Measurements from ENCODE around the gene TMEM50B.

DNA sequence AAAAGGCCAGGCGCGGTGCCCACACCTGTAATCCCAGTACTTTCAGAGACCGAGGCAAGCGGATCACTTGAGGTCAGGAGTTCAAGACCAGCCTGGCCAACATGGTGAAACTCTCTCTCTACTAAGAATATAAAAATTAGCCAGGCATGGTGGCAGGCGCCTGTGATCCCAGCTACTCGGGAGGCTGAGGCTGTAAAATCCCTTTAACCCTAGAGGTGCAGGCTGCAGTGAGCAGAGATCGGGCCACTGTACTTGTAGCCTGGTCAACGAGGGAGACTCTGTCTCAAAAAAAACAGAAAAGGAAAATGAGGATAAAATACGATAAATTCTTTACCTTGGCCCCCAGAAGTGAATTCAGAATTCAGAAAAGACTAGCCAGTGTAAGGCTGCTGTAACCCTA, 1.6 kb downstream of the TMEM50B start:
- TF ChIP-seq, protein P1, sequence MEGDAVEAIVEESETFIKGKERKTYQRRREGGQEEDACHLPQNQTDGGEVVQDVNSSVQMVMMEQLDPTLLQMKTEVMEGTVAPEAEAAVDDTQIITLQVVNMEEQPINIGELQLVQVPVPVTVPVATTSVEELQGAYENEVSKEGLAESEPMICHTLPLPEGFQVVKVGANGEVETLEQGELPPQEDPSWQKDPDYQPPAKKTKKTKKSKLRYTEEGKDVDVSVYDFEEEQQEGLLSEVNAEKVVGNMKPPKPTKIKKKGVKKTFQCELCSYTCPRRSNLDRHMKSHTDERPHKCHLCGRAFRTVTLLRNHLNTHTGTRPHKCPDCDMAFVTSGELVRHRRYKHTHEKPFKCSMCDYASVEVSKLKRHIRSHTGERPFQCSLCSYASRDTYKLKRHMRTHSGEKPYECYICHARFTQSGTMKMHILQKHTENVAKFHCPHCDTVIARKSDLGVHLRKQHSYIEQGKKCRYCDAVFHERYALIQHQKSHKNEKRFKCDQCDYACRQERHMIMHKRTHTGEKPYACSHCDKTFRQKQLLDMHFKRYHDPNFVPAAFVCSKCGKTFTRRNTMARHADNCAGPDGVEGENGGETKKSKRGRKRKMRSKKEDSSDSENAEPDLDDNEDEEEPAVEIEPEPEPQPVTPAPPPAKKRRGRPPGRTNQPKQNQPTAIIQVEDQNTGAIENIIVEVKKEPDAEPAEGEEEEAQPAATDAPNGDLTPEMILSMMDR (conservative IDR thresholded peaks at IDR 0.05; ENCODE audit: low read depth in 2 of 2): no peak
- TF ChIP-seq POLR2AphosphoS5 (IDR thresholded peaks at IDR 0.05; ENCODE audit: low read depth) (no peak), CREB1 (CRISPR knock-in tag; IDR thresholded peaks at IDR 0.05; ENCODE audit: low read depth) (no peak), EZH2 (IDR thresholded peaks at IDR 0.05; ENCODE audit: low read depth, unreplicated experiment) (no peak)

All from GM23338 (cell line).